Uterus (tissue), 2 donors: ENCODE measurements around the gene FBLIM1.

Experiments
- CTCF ChIP-seq, 4 experiments: fragments of 200-600 bp in 2 of 4; fragments of 450-650 bp in 2 of 4; sonication (generic) in 2 of 4; IDR thresholded peaks; one replicate each; pipeline ENCODE4 v1.5.1; 2016 to 2019; ENCODE audit warnings: antibody characterized with exemption in 4 of 4, mild to moderate bottlenecking in 2 of 4, moderate library complexity in 1 of 4
- POLR2A ChIP-seq, 2 donors: fragments of 450-650 bp; IDR thresholded peaks; one replicate each; pipeline ENCODE4 v1.6.1; 2016; ENCODE audit warnings: antibody characterized with exemption in 2 of 2, mild to moderate bottlenecking in 1 of 2, moderate library complexity in 1 of 2

GRCh38 chr1:15733726-15734226, 24.8 kb upstream of the FBLIM1 start:
- no peak for TF ChIP-seq POLR2A (IDR thresholded peaks at IDR 0.05)
- TF ChIP-seq CTCF (IDR thresholded peaks at IDR 0.05), result no peak
